C4-2B (cell line): ENCODE measurements around the gene PAK6.

Source experiments
- ZFX ChIP-seq: fragments of 450-650 bp; IDR thresholded peaks from 2 replicates; pipeline ENCODE4 v1.6.1; 2017
- TF ChIP-seq, protein P1 (sequence below): fragments of 450-650 bp; conservative IDR thresholded peaks from 2 replicates; pipeline ENCODE4 v1.5.1; 2017; ENCODE audit warnings: mild to moderate bottlenecking

DNA sequence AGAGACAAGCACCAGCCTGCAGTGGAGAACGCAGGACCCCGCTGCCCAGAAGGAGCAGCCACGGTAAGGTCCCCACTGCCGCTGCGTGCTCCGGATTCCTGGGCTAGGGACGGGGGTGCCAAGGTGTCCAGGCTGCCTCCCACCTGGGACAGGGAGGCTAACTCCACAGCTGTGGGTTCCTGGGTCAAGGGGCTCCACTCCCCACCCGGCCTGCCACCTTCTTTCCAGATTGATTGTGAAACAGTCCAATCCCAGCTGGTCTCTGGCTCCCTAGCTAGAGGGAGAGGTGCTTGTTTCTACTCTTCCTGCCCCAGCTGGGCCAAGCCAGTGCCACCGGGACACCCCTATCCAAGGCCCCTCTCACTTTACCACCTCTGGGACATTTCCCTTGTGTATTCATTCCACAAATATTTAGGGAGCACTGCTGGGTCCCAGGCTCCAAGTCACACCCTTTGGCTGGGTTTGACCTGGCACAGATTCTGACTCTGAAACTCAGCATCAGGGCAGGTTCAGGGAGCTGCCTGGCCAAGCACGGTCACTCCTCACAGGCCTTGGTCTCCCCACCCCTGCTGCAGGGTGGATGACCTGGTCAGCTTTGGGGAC lies 1.9 kb downstream of the PAK6 start:
- TF ChIP-seq, protein P1, sequence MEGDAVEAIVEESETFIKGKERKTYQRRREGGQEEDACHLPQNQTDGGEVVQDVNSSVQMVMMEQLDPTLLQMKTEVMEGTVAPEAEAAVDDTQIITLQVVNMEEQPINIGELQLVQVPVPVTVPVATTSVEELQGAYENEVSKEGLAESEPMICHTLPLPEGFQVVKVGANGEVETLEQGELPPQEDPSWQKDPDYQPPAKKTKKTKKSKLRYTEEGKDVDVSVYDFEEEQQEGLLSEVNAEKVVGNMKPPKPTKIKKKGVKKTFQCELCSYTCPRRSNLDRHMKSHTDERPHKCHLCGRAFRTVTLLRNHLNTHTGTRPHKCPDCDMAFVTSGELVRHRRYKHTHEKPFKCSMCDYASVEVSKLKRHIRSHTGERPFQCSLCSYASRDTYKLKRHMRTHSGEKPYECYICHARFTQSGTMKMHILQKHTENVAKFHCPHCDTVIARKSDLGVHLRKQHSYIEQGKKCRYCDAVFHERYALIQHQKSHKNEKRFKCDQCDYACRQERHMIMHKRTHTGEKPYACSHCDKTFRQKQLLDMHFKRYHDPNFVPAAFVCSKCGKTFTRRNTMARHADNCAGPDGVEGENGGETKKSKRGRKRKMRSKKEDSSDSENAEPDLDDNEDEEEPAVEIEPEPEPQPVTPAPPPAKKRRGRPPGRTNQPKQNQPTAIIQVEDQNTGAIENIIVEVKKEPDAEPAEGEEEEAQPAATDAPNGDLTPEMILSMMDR = no peak
- TF ChIP-seq ZFX = no peak
